ENCODE measurements around the gene MEIS3. TPM values are rescaled to one million over a fixed set of nuclear protein-coding genes. Genes with fewer than 3 reads are reported as not detected.
"Not testable (repeated sequence)": the region's sequence is repeated elsewhere in the genome, so short reads cannot be mapped to it uniquely, and the experiment has no call there.

Gene MEIS3
- polyA plus RNA-seq, 4 donors, result 19.9 to 43.5 (median 28.2) TPM

- no peak for DNase-seq (ENCODE audit: low read depth in 4 of 4, low spot score in 3 of 4)
Measured at GRCh38 chr19:47389150-47389556, 30.2 kb downstream of the MEIS3 start.

GRCh38 chr19:47388721-47389120, 30.6 kb downstream of the MEIS3 start:
- not testable (repeated sequence) for DNase-seq (ENCODE audit: low read depth in 4 of 4, low spot score in 3 of 4)

DNA sequence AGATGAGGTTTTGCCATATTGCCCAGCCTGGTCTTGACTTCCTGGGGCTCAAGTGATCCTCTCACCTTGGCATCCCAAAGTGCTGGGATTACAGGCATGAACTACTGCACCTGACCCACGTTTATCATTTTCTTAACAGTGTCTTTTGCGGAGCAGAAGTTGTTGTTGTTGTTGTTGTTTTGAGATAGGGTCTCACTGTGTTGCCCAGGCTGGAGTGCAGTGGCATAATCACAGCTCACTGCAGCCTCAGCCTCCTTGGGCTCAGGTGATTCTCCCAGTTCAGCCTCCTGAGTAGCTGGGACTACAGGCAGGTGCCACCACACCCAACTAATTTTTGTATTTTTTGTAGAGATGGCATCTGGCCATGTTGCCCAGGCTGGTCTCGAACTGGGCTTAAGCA, 31.7 kb downstream of the MEIS3 start:
- not testable (repeated sequence) for DNase-seq (ENCODE audit: low read depth in 4 of 4, low spot score in 3 of 4)

DNA sequence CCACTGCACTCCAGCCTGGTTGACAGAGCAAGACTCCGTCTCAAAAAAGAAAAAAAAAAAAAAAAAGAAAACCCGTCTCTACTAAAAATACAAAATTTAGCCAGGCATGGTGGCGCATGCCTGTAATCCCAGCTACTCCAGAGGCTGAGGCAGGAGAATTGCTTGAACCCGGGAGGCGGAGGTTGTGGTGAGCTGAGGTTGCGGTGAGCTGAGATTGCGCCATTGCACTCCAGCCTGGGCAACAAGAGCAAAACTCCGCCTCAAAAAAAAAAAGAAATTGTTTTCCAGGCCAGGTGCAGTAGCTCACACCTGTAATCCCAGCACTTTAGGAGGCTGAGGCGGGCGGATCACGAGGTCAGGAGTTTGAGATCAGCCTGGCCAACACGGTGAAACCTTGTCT, 32.7 kb downstream of the MEIS3 start:
- not testable (repeated sequence) for DNase-seq (ENCODE audit: low read depth in 4 of 4, low spot score in 3 of 4)

- not testable (repeated sequence) for DNase-seq (ENCODE audit: low read depth in 4 of 4, low spot score in 3 of 4)
Measured at GRCh38 chr19:47384533-47384932, 34.8 kb downstream of the MEIS3 start.

- not testable (repeated sequence) for DNase-seq (ENCODE audit: low read depth in 4 of 4, low spot score in 3 of 4)
Measured at GRCh38 chr19:47383890-47384289, 35.4 kb downstream of the MEIS3 start.

GRCh38 chr19:47381653-47382279, 37.6 kb downstream of the MEIS3 start:
- DNase-seq (ENCODE audit: low read depth in 4 of 4, low spot score in 3 of 4), result no peak

DNA sequence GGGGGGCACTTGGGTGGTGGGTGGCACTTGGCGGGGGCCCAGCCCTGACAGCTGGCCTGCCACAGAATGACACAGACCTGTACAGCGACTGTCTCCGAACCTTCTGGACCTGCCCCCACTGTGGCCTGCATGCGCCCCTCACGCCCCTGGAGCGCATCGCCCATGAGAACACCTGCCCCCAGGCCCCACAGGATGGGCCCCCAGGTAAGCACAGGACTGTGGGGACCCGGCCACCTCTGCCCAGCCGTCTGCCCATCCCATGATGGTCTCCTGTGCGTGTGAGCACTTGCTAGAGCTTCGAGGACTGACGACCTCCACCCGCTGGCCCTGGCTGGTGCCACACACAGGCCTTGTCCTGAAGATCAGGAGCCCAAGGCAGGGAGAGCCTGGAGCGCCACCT, 38.2 kb downstream of the MEIS3 start:
- DNase-seq (ENCODE audit: low read depth in 4 of 4, low spot score in 3 of 4), result no peak

GRCh38 chr19:47380559-47380958, 38.8 kb downstream of the MEIS3 start:
- no peak for DNase-seq (ENCODE audit: low read depth in 4 of 4, low spot score in 3 of 4)

DNA sequence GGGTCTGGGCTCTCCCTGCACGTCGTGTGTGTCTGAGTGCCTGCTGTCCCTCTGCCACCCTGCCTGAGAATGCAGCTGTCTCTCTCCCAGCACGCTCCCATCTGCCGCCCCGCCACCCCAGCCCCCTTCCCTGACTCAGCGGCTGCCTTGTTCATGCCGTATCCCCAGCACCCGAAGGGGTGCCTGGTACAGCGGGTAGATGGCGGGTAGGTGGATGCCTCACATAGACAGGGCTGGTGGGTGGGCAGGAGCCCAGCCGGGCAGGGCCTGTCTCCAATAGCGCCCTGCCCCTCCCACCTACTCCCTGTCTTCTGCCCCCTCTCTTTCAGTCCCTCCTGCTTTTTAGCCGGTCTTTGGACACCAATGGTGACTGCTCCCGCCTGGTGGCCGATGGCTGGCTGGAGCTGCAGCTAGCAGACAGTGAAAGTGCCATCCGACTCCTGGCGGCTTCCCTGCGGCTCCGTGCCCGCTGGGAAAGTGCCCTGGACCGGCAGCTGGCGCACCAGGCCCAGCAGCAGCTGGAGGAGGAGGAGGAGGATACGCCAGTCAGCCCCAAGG, 39.9 kb downstream of the MEIS3 start:
- no peak for DNase-seq (ENCODE audit: low read depth in 4 of 4, low spot score in 3 of 4)

DNA sequence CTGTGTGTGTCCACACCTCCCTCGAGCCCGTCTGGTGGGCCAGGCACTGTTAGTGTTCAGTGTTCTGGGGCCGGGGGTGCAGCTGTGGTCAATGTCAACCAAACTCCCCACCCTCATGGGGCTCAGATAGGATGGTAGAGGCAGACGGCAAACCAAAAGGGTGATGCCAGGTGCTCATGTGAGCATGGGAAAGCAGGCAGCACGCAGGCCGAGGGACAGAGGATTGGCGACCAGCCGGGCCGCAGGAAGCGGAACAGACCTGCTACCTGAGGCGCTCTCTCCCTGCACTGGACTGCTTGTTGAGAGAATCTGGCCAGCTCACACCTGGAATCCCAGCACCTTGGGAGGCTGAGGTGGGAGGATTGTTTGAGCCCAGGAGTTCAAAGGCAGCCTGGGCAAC, 41.1 kb downstream of the MEIS3 start:
- no peak for DNase-seq (ENCODE audit: low read depth in 4 of 4, low spot score in 3 of 4)

DNA sequence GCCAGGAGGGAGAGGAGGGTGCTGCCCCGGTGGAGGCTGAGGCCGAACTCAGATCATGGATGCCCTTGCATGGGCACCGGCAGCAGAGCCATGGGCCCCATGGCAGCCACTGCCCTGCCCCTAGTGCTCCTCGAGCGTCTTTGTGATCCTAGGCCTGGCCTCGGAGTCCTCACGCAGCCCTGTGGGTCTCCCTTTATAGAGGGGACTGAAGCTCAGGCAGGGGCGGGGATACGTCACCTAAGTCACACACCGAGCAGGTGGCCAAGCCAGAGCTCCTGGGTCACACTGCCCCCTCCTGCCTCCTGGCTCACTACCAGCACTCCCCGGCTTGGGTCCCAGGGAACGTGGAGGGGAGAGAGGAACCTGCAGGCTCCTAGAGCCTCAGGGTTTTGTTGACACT, 41.5 kb downstream of the MEIS3 start:
- DNase-seq (ENCODE audit: low read depth in 4 of 4, low spot score in 3 of 4), result no peak

- no peak for DNase-seq (ENCODE audit: low read depth in 4 of 4, low spot score in 3 of 4)
Measured at GRCh38 chr19:47377208-47377701, 42.1 kb downstream of the MEIS3 start.

DNA sequence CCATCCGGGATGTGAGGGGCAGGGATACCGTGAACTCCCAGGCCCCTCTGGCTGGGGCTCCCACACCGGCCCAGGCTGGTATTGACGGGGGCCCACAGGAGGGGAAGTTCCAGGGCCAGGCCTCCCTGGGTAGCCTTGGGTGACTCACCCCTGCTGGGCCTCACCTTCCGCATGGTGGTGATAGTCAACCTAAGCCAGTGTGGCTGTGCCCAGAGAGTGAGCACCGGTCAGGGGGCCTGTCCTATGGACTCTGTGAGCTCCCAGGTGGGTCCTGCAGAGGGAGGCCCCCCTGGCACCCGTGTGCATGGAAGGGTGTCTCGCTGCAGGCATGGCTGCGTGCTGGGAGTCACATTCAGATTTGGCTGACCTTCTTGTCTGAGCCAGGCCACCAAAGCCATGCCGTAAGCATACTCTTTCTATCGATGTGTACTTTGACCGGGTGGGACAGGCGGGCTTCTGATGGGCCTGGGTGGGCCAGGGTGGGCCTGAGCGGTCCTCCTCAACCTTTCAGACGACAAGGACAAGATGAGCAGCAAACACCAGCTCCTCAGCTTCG, 42.7 kb downstream of the MEIS3 start:
- no peak for DNase-seq (ENCODE audit: low read depth in 4 of 4, low spot score in 3 of 4)

GRCh38 chr19:47375694-47376588, 43.4 kb downstream of the MEIS3 start:
- no peak for DNase-seq (ENCODE audit: low read depth in 4 of 4, low spot score in 3 of 4)

GRCh38 chr19:47374876-47375693, 44.2 kb downstream of the MEIS3 start:
- no peak for DNase-seq (ENCODE audit: low read depth in 4 of 4, low spot score in 3 of 4)

DNA sequence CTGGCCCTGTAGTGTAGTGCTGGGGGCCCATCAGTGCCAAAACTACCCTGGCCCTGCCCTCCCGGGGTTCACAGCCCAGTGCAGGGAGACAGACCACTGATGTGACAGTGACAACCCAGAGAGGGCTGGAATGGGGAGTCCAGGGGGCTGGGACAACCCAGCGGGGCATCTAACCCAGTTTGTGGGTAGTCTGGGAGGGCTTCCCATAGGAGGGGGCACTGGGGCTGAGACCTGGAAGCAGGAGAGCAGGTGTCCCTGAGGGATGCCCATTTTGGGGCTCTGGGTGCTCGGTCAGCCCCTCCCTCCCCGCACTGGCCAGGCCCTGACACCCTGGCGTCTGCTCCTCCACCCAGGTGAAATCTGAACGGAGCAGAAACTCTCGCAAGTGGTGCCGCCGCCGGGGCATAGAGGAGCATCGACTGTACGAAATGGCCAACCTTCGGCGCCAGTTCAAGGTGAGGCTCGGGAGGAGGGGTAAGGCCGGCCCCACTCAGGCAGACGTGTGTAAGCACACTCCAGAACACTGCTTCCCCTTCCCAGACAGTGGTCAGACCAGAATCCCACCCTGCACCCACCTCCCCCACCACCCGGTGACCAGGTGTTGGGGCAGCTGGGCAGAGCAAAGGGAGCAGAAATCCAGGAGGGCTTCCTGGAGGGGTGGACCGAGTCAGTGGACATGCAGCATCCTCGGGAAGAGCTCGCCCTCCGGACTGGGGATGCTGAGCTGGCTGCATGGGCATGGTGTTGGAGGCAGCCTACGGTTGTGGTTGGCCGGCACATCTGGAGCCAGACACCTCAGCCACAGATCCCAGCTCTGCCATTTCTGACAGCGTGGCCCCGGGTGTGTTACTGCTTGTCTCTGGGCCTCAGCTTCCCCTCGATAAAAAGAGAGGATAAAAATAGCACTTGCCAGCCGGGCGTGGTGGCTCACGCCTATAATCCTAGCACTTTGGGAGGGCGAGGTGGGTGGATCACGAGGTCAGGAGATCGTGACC, 45.8 kb downstream of the MEIS3 start:
- DNase-seq (ENCODE audit: low read depth in 4 of 4, low spot score in 3 of 4), result no peak

GRCh38 chr19:47372603-47373002, 46.7 kb downstream of the MEIS3 start:
- DNase-seq (ENCODE audit: low read depth in 4 of 4, low spot score in 3 of 4), result no peak

DNA sequence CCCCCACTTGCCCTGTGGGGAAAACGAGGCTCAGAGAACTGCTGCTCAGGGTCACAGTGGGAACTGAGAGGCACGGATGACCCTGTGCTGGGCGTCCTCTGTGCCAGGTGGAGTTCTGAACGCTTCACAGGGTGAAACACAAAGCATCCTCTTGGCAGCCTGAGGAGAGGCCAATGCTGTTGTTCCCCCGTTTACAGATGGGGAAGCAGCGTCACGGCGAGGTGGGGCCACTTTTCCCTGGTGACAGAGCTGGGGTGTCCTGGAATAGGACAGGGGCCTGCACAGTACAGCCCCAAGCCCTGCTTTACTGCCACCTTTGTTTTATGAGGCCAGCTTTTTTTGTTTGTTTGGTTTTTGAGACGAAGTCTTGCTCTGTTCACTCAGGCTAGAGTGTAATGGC, 48.1 kb downstream of the MEIS3 start:
- no peak for DNase-seq (ENCODE audit: low read depth in 4 of 4, low spot score in 3 of 4)
